Activated CD8-positive, alpha-beta memory T cell treated with anti-CD3 and anti-CD28 coated beads for 1 hour (primary cell): ENCODE measurements around the gene CCDC120.
A peak's percentile ranks its signal among the peaks of the same experiment; 100 is the strongest.

ENCODE experiments used
- DNase-seq, 2 donors: peaks; one replicate each; pipeline ENCODE4 v3.0.0-alpha.2; 2020; ENCODE audit warnings: low read depth in 1 of 2; ENCODE audit errors: extremely low read depth in 1 of 2

Gene CCDC120

DNA sequence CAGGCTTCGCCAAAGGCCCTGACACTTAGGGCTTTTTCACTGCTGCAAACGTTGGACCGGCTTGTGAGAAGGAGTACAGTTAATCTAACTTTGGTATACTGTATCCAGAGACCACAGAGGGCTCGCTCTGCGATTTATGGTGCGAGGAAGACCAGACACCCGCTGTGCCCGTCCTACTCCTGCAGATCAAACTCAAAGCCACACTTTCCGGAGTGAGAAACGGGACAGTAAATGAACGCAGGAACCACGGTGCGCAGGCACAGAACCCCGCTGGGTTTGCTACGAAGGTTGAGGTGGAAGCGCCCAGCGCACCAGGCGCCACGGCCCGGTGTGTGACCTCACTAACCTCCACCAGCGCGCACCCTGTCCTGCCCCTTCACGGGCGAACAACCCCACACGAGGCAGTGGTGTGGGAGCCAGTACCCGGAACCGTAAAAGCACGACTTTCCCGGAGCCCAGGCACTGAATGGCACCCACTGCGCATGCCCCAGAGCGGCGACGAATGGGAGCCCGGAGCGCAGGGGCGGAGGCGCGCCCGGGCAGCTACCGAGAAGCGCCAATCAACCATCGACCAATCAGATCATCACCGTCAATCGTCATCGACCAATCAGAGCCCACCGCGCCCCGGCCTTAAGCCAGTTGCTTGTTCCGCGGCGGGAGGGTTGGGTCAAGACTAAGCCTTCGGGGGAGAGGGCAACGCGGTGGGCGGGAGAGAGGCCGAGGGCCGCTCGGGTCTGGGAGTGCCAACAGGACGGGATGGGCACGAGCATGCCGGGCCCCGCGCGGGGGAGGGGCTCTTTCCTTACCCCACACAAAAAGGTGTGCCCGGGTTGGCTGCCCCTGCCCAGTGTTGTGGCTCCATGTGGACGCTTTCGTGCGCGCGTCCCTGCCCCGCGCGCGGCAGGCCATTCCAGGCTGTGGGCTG is 42.2 kb downstream of the CCDC120 start:
- DNase-seq = peak; percentile 71 to 77

DNA sequence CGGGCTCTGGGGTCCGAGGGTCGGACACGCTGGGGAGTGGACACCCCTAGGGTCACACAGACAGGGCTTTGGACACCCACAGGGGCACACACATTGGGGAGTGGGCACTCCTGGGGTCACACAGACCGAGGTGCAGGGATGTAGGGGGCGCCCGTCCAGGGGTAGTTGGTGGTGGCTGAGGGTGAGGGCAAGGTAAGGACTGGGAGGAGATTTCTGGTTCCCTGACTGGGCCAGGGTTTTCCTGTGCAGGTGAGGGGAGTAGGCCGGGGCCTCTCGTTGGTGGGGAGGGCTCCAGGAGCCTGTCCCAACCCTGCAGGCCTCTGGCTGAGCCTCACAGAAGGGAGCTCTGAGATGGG is 42.8 kb downstream of the CCDC120 start:
- no peak for DNase-seq

DNA sequence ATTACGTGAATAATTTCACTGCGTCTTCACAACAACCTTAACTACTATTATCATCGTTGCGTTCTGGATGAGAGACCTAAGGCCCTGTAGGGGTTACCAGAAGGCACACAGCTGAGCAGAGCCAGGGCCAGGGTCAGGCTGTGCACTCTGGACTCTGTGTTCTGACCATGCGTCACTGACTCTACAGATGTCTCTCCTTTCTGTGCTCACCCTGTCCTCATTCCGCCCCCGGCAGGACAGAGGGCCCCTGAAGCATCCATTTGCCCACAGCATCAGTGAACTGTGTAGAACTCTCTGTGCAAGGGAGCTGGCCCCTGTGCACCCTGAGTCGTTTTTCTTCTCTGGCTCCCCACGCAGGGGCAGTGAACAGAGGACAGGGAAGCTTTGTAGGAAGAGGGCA is 43.4 kb downstream of the CCDC120 start:
- DNase-seq = no peak

DNA sequence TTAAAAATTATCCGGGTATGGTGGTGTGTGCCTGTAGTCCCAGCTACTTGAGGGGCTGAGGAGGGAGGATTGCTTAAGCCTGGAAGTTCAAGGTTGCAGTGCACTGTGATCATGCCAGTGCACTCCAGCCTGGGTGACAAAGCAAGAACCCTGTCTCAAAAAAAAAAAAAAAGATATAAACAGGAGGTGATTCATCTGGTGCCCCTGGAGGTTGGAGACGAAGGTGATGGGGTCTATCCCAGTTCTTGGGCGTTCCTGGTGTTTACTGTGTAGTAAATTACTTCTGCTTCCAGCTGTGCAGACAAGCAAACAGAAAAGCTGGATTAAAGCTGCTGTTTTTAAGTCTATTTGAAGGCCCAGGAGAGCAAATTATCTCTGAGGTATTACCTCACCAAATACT is 44.8 kb downstream of the CCDC120 start:
- DNase-seq = no peak

DNA sequence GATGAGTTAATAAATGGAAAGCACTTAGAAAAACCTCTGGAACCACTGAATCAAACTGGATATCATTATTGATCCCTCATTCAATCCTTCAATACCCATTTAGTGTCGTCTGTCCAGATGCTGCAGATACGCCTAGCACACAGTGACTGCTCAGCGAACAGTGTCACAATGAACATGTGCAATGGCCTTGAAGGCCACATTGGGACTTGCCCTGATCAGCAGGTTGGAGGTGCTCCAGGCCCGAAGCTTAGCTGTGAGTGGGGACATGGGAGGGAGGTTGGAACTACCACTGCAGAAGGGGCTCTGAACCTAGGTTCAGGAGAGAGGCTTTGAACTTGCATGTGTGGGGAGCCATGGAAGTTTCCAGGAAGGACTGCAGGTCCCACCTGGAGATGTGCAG is 47.5 kb downstream of the CCDC120 start:
- no peak for DNase-seq

DNA sequence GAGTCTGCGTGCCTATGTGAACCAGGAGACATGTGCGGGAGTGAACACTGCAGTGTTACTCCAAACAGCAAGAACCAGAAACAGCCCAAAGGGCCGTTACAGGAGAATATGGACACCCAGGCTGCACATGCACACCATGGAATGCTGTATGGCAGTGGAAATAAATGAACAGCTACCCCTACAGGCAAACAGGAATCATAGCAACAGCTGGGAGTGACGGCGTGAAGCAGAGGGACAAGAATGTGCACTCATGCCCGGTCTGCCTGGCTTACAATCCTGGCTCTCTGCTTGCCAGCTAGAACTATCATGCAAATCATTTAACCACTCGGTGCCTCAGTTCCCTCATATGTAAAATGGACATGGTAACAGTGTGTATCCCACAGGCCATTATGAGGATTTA is 48.1 kb downstream of the CCDC120 start:
- DNase-seq = no peak

DNA sequence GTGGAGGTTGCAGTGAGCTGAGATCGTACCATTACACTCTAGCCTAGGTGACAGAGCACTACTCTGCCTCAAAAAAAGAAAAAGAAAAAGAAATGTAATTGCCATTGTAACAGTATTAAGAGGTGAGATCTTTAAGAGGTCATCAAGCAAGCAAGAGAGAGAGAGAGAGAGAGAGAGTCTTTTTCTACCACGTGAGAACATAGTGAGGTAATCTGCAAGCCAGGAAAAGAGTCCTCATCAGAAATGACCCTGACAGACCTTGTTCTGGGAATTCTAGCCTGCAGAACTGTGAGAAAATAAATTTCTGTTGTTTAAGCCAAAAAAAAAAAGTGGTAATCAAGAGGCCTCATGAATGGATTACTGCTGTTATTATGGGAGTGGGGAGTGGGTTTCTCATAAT is 49.8 kb downstream of the CCDC120 start:
- no peak for DNase-seq

DNA sequence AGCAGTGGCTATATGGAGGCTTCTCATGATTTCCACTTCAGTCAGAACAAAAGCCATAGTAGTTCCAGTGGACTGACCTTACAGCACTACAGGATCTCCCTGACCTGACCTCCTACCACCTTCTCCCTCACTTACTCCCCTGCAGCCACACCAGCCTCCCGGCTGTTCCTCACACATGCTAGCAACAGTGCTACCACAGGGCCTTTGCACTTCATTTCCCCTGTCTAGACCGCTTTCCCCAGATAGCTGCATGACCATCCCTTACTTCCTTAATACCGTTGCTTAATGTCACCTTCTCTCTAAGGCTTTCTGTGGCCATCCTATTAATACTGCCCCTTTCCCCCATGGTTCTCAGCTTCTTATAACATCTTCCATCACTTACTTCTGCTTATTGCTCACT is 51.6 kb downstream of the CCDC120 start:
- no peak for DNase-seq

DNA sequence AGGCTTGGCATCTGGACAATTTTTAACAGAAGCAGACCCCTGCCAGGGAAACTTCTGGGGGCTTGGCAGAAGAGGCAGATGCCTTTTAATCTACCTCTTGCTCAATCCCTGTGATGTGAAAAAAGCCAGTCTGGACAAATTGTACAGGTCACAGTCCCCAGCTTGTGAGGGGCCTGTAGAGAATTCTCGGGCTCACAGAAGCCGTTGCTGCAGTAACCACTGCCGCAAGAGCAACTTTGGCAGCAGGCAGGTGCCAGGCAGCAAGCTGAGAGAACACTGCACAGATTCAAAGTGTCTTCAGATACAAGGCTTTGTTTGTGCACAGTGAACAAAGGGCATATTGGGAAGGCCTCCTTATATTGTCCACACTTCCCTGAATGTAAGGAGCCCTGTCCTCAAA is 53.0 kb downstream of the CCDC120 start:
- DNase-seq = no peak

DNA sequence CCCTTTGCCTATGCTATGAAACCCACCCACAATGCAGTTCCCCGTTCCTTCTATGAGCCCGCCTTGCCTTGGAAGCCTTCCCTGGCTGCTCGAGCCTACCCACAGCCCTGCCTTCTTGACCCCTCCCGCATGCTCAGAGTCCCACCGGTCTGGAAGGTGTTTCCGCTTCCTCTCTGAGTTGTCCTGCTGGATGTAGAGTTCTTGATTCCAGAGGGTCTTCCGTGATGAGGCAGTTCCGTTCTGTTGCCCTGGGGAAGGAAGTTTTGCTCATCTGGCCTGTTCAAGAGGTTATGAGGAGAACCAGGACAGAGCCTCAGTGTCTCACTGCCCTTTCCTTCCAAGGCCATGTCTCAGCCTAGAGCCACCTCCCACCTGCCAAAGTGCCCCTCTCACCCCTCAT is 57.3 kb downstream of the CCDC120 start:
- no peak for DNase-seq

DNA sequence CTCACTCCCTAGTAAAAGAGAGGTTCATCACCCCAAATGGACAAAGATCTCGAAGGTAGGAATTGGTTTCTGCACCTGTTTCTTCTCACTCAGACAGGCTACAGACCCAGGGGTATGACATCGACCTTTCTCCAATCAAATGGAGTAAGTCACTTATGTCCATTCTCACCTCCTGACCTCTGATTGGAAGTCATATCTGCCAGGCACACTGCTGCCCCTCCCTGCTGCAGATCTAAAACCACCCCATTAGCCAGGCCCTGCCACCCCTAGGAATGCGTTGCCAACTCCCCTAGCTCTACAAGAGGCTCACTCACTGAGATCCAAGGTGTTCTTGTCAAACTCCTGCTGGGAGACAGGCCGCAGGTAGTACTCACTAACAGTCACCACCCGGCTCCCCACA is 57.9 kb downstream of the CCDC120 start:
- DNase-seq = no peak

DNA sequence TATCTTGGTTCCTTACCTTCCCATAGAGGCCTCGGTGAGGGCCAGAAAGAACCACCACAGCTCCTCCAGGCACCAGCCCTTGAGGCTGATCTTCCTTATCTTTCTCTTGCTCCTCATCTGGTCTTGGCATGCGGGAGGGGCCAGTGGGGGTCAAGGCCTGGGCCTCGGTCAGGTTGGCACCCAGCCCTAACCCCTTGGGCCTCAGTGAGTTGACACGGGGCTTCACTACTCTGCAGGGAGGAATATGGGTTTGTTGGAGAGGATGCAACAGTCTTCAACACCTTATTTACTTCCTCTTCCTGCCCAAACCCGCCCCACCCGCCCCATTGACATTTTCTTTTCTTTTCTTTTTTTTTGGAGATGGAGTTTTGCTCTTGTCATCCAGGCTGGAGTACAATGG is 58.8 kb downstream of the CCDC120 start:
- DNase-seq = no peak
